HEK293 (cell line): ENCODE results near the gene CLPSL2.
A peak's percentile ranks its signal among the peaks of the same experiment; 100 is the strongest.

ENCODE experiments used
- GLIS1 ChIP-seq: fragments of 450-650 bp; formaldehyde crosslinking; IDR thresholded peaks from 2 replicates; pipeline ENCODE4 v1.5.1; 2016; ENCODE audit warnings: missing biosample characterization, missing genetic modification characterization
- KLF9 ChIP-seq: fragments of 450-650 bp; formaldehyde crosslinking; IDR thresholded peaks from 2 replicates; pipeline ENCODE4 v1.5.1; 2016; ENCODE audit warnings: missing biosample characterization, missing genetic modification characterization, low read depth
- SALL2 ChIP-seq: fragments of 450-650 bp; formaldehyde crosslinking; IDR thresholded peaks from 2 replicates; pipeline ENCODE4 v1.5.0; 2017; ENCODE audit warnings: missing biosample characterization, mild to moderate bottlenecking, missing genetic modification characterization, borderline replicate concordance
- SCRT2 ChIP-seq: fragments of 450-650 bp; formaldehyde crosslinking; IDR thresholded peaks from 2 replicates; pipeline ENCODE4 v1.5.1; 2016; ENCODE audit warnings: missing biosample characterization, missing genetic modification characterization
- ZBTB8A ChIP-seq: fragments of 450-650 bp; formaldehyde crosslinking; IDR thresholded peaks from 2 replicates; pipeline ENCODE4 v1.5.1; 2016; ENCODE audit warnings: missing biosample characterization, missing genetic modification characterization
- ZFP69B ChIP-seq: fragments of 450-650 bp; formaldehyde crosslinking; IDR thresholded peaks from 2 replicates; pipeline ENCODE4 v1.5.1; 2016; ENCODE audit warnings: missing biosample characterization, missing genetic modification characterization
- ZIC2 ChIP-seq: fragments of 450-650 bp; formaldehyde crosslinking; IDR thresholded peaks from 2 replicates; pipeline ENCODE4 v1.5.1; 2016; ENCODE audit warnings: missing biosample characterization, missing genetic modification characterization
- ZNF132 ChIP-seq: fragments of 450-650 bp; formaldehyde crosslinking; IDR thresholded peaks from 2 replicates; pipeline ENCODE4 v1.5.1; 2017; ENCODE audit warnings: missing biosample characterization, missing genetic modification characterization, borderline replicate concordance
- ZNF19 ChIP-seq: fragments of 450-650 bp; formaldehyde crosslinking; IDR thresholded peaks from 2 replicates; pipeline ENCODE4; 2016; ENCODE audit warnings: missing biosample characterization, missing genetic modification characterization, low read depth
- ZNF211 ChIP-seq: fragments of 450-650 bp; formaldehyde crosslinking; IDR thresholded peaks from 2 replicates; pipeline ENCODE4 v1.5.1; 2016; ENCODE audit warnings: low read depth, missing biosample characterization, missing genetic modification characterization
- ZNF223 ChIP-seq: fragments of 450-650 bp; formaldehyde crosslinking; IDR thresholded peaks from 2 replicates; pipeline ENCODE4 v1.5.1; 2016; ENCODE audit warnings: missing biosample characterization, missing genetic modification characterization
- ZNF274 ChIP-seq, 2 experiments: fragments of 200-500 bp in 1 of 2; fragments of 450-650 bp in 1 of 2; sonication (Bioruptor generic) in 1 of 2; formaldehyde crosslinking in 1 of 2; IDR thresholded peaks; 2 replicates each; pipeline versions ENCODE4 v1.5.1 to v1.6.1; 2014 to 2016; ENCODE audit warnings: borderline replicate concordance in 1 of 2, inconsistent platforms in 1 of 2, low read length in 1 of 2, missing biosample characterization in 1 of 2, missing genetic modification characterization in 1 of 2
- ZNF394 ChIP-seq: fragments of 450-650 bp; formaldehyde crosslinking; IDR thresholded peaks from 2 replicates; pipeline ENCODE4 v1.5.1; 2016; ENCODE audit warnings: missing biosample characterization, missing genetic modification characterization, mild to moderate bottlenecking, moderate library complexity, borderline replicate concordance
- ZNF48 ChIP-seq: fragments of 450-650 bp; formaldehyde crosslinking; IDR thresholded peaks from 2 replicates; pipeline ENCODE4 v1.5.1; 2016; ENCODE audit warnings: missing biosample characterization, missing genetic modification characterization
- ZNF548 ChIP-seq: fragments of 450-650 bp; formaldehyde crosslinking; IDR thresholded peaks from 2 replicates; pipeline ENCODE4 v1.5.1; 2016; ENCODE audit warnings: missing biosample characterization, missing genetic modification characterization
- ZNF549 ChIP-seq: fragments of 450-650 bp; IDR thresholded peaks from 2 replicates; pipeline ENCODE4 v1.5.1; 2018; ENCODE audit warnings: missing biosample characterization, missing genetic modification characterization, mild to moderate bottlenecking, inconsistent platforms, moderate library complexity
- ZNF621 ChIP-seq: fragments of 450-650 bp; formaldehyde crosslinking; IDR thresholded peaks from 2 replicates; pipeline ENCODE4 v1.5.1; 2017; ENCODE audit warnings: missing biosample characterization, missing genetic modification characterization
- ZNF624 ChIP-seq: fragments of 450-650 bp; formaldehyde crosslinking; IDR thresholded peaks from 2 replicates; pipeline ENCODE4 v1.5.1; 2017; ENCODE audit warnings: missing biosample characterization, missing genetic modification characterization
- ZNF701 ChIP-seq: fragments of 450-650 bp; formaldehyde crosslinking; IDR thresholded peaks from 2 replicates; pipeline ENCODE4 v1.5.1; 2016; ENCODE audit warnings: missing biosample characterization, missing genetic modification characterization
- ZNF707 ChIP-seq: fragments of 450-650 bp; formaldehyde crosslinking; IDR thresholded peaks from 2 replicates; pipeline ENCODE4 v1.5.1; 2016; ENCODE audit warnings: missing biosample characterization, missing genetic modification characterization
- ZNF830 ChIP-seq: fragments of 450-650 bp; IDR thresholded peaks from 2 replicates; pipeline ENCODE4 v1.5.0; 2018; ENCODE audit warnings: missing biosample characterization, missing genetic modification characterization, low read depth, mild to moderate bottlenecking, moderate library complexity
- ZNF843 ChIP-seq: fragments of 450-650 bp; formaldehyde crosslinking; IDR thresholded peaks from 2 replicates; pipeline ENCODE4 v1.5.1; 2016; ENCODE audit warnings: missing biosample characterization, missing genetic modification characterization
- ZXDB ChIP-seq: fragments of 450-650 bp; formaldehyde crosslinking; IDR thresholded peaks from 2 replicates; pipeline ENCODE4 v1.5.1; 2016; ENCODE audit warnings: missing biosample characterization, missing genetic modification characterization
- TF ChIP-seq, protein P1 (sequence below): fragments of 450-650 bp; IDR thresholded peaks from 2 replicates; pipeline ENCODE4 v1.5.1; 2018; ENCODE audit warnings: missing biosample characterization, mild to moderate bottlenecking, missing genetic modification characterization
- TF ChIP-seq, protein P2 (sequence below): fragments of 450-650 bp; formaldehyde crosslinking; IDR thresholded peaks from 2 replicates; pipeline ENCODE4 v1.5.1; 2016; ENCODE audit warnings: missing biosample characterization, missing genetic modification characterization
- TF ChIP-seq, protein P3 (sequence below): fragments of 450-650 bp; formaldehyde crosslinking; IDR thresholded peaks from 2 replicates; pipeline ENCODE4 v1.5.1; 2017; ENCODE audit warnings: missing biosample characterization, mild to moderate bottlenecking, missing genetic modification characterization, moderate library complexity
- TF ChIP-seq, protein P4 (sequence below): sonication (generic); formaldehyde crosslinking; IDR thresholded peaks from 2 replicates; pipeline ENCODE4 v1.8.1; 2022; ENCODE audit warnings: mild to moderate bottlenecking, moderate library complexity, missing genetic modification reagents
- TF ChIP-seq, protein P5 (sequence below): IDR thresholded peaks from 2 replicates; pipeline ENCODE4 v1.6.1; 2011; ENCODE audit warnings: mild to moderate bottlenecking, low read depth, low read length, borderline replicate concordance
- TF ChIP-seq, protein P6 (sequence below): fragments of 450-650 bp; formaldehyde crosslinking; IDR thresholded peaks from 2 replicates; pipeline ENCODE4 v1.5.1; 2016; ENCODE audit warnings: missing biosample characterization, missing genetic modification characterization

CLPSL2 gene

DNA sequence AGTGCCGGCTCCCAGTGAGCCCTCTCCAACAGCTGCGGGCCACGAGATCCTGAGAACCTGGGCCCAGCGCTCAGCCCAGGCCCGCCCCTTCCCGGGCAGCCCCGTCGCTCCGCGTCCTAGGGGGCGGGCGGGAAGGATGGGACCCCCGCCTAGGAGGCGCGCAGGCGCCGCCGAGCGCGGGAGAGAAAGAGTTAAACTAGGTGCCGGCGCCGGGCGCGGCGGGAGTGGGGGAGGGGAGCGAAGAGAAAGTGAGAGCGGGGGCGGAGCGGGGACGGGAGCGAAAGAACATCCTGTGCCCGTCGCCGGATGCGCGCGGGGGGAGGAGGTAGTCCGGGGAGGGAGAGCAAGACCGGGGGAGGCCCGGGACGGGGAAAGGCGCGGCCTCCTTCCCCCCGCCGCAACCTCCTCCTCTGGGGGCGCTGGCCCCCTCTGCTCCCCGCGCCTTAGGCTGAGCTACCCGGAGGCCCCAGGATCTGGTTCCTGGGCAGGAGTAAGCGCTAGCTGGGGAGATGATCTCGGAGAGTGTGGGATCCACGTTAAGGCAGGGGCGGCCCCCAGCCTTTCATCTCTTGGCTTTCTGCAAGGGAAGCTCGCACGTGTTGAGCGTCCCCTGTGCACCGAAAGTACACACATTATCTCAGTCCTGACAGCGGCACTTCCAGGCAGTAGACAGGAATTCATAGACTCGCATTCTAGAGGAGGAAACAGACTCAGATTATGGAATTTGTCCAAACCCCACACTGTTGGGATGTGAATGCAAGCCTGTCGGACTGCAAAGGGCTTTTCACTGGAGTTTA lies 44.5 kb upstream of the CLPSL2 start (continued):
- TF ChIP-seq, protein P1, sequence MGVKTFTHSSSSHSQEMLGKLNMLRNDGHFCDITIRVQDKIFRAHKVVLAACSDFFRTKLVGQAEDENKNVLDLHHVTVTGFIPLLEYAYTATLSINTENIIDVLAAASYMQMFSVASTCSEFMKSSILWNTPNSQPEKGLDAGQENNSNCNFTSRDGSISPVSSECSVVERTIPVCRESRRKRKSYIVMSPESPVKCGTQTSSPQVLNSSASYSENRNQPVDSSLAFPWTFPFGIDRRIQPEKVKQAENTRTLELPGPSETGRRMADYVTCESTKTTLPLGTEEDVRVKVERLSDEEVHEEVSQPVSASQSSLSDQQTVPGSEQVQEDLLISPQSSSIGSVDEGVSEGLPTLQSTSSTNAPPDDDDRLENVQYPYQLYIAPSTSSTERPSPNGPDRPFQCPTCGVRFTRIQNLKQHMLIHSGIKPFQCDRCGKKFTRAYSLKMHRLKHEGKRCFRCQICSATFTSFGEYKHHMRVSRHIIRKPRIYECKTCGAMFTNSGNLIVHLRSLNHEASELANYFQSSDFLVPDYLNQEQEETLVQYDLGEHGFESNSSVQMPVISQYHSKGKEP (tag by site-specific recombination), result no peak
- TF ChIP-seq, protein P2, sequence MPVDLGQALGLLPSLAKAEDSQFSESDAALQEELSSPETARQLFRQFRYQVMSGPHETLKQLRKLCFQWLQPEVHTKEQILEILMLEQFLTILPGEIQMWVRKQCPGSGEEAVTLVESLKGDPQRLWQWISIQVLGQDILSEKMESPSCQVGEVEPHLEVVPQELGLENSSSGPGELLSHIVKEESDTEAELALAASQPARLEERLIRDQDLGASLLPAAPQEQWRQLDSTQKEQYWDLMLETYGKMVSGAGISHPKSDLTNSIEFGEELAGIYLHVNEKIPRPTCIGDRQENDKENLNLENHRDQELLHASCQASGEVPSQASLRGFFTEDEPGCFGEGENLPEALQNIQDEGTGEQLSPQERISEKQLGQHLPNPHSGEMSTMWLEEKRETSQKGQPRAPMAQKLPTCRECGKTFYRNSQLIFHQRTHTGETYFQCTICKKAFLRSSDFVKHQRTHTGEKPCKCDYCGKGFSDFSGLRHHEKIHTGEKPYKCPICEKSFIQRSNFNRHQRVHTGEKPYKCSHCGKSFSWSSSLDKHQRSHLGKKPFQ (tag by site-specific recombination), result peak; percentile 60; the same call in 1 of the 2 replicates
- TF ChIP-seq ZNF549 (no peak), ZFP69B (tag by site-specific recombination) (no peak; the same call in 1 of the 2 replicates), ZNF843 (tag by site-specific recombination) (peak; percentile 72), ZNF274 (IDR thresholded peaks at IDR 0.05; ENCODE audit: low read length) (no peak), ZNF274 (tag by site-specific recombination; IDR thresholded peaks at IDR 0.05; ENCODE audit: borderline replicate concordance) (no peak), ZNF48 (tag by site-specific recombination) (no peak), SALL2 (tag by site-specific recombination) (no peak), ZNF548 (tag by site-specific recombination) (no peak), ZNF394 (peak; percentile 54), SCRT2 (tag by site-specific recombination) (peak; percentile 97), ZBTB8A (tag by site-specific recombination) (peak; percentile 99), ZNF624 (tag by site-specific recombination) (no peak), ZNF621 (no peak), ZIC2 (peak; percentile 95), ZNF701 (no peak), ZNF707 (tag by site-specific recombination) (no peak), ZNF132 (tag by site-specific recombination) (no peak), ZNF223 (tag by site-specific recombination) (no peak; the same call in 1 of the 2 replicates), GLIS1 (tag by site-specific recombination) (peak; percentile 77), ZNF830 (no peak), ZNF19 (tag by site-specific recombination) (no peak), ZNF211 (no peak), KLF9 (tag by site-specific recombination) (peak; percentile 72), ZXDB (tag by site-specific recombination) (peak; percentile 98)
- TF ChIP-seq, protein P3, sequence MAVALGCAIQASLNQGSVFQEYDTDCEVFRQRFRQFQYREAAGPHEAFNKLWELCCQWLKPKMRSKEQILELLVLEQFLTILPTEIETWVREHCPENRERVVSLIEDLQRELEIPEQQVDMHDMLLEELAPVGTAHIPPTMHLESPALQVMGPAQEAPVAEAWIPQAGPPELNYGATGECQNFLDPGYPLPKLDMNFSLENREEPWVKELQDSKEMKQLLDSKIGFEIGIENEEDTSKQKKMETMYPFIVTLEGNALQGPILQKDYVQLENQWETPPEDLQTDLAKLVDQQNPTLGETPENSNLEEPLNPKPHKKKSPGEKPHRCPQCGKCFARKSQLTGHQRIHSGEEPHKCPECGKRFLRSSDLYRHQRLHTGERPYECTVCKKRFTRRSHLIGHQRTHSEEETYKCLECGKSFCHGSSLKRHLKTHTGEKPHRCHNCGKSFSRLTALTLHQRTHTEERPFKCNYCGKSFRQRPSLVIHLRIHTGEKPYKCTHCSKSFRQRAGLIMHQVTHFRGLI, result peak; percentile 65; the same call in 1 of the 2 replicates
- TF ChIP-seq, protein P4, sequence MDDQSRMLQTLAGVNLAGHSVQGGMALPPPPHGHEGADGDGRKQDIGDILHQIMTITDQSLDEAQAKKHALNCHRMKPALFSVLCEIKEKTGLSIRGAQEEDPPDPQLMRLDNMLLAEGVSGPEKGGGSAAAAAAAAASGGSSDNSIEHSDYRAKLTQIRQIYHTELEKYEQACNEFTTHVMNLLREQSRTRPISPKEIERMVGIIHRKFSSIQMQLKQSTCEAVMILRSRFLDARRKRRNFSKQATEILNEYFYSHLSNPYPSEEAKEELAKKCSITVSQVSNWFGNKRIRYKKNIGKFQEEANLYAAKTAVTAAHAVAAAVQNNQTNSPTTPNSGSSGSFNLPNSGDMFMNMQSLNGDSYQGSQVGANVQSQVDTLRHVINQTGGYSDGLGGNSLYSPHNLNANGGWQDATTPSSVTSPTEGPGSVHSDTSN, result 0 out of 2 replicates have a peak, but pooled peaks have one; percentile 52
- TF ChIP-seq, protein P5, sequence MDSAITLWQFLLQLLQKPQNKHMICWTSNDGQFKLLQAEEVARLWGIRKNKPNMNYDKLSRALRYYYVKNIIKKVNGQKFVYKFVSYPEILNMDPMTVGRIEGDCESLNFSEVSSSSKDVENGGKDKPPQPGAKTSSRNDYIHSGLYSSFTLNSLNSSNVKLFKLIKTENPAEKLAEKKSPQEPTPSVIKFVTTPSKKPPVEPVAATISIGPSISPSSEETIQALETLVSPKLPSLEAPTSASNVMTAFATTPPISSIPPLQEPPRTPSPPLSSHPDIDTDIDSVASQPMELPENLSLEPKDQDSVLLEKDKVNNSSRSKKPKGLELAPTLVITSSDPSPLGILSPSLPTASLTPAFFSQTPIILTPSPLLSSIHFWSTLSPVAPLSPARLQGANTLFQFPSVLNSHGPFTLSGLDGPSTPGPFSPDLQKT, result no peak
- TF ChIP-seq, protein P6, sequence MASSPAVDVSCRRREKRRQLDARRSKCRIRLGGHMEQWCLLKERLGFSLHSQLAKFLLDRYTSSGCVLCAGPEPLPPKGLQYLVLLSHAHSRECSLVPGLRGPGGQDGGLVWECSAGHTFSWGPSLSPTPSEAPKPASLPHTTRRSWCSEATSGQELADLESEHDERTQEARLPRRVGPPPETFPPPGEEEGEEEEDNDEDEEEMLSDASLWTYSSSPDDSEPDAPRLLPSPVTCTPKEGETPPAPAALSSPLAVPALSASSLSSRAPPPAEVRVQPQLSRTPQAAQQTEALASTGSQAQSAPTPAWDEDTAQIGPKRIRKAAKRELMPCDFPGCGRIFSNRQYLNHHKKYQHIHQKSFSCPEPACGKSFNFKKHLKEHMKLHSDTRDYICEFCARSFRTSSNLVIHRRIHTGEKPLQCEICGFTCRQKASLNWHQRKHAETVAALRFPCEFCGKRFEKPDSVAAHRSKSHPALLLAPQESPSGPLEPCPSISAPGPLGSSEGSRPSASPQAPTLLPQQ (tag by site-specific recombination), result peak; percentile 88; the same call in 1 of the 2 replicates
